HFFc6 (cell line): Measurements from ENCODE around the gene LRP11. TPM values are rescaled to one million over a fixed set of nuclear protein-coding genes. Genes with fewer than 3 reads are reported as not detected.

Experiments
- DNase-seq: peaks from one replicate; pipeline ENCODE4 v3.0.0-alpha.2; 2018
- H3K27ac Mint-ChIP-seq: 2 replicates; pipeline ENCODE4 v1.8.0; 2020; ENCODE audit warnings: mild to moderate bottlenecking, mixed read lengths
- H3K27me3 Mint-ChIP-seq: 2 replicates; pipeline ENCODE4 v1.8.0; 2021; ENCODE audit warnings: mild to moderate bottlenecking, moderate library complexity, mixed read lengths; ENCODE audit not compliant: insufficient read depth
- H3K36me3 Mint-ChIP-seq: 2 replicates; pipeline ENCODE4 v1.8.0; 2021; ENCODE audit warnings: low read depth, mixed read lengths
- H3K4me1 Mint-ChIP-seq: 2 replicates; pipeline ENCODE4 v1.8.0; 2020; ENCODE audit warnings: low read depth, mixed read lengths
- H3K4me3 Mint-ChIP-seq: 2 replicates; pipeline ENCODE4 v1.8.0; 2020; ENCODE audit warnings: mild to moderate bottlenecking, moderate library complexity, mixed read lengths
- H3K9me3 Mint-ChIP-seq: 2 replicates; pipeline ENCODE4 v1.8.0; 2020; ENCODE audit warnings: mild to moderate bottlenecking, mixed read lengths
- CTCF ChIP-seq: fragments of 200-600 bp; sonication (generic); IDR thresholded peaks from 2 replicates; pipeline ENCODE4 v1.5.0; 2021; ENCODE audit warnings: antibody characterized with exemption, mild to moderate bottlenecking
- total RNA-seq, 6 experiments: library from RNA; stranded (reverse); fragmentation: NEBNext Ultra II Directional; extraction: Animal tissue kit (Norgen Biotek cat#: 25700); gene quantifications; 2 replicates in 1 of 6; 3 replicates in 5 of 6; pipeline ENCODE4 v1.2.3, GENCODE V29; 2021

Gene LRP11
- total RNA-seq, 6 experiments from 2014 or later, result 27.4 to 34.6 (median 30.4) TPM

GRCh38 chr6:149904661-149905370 is 40.7 kb upstream of the LRP11 start:
- H3K4me3 Mint-ChIP-seq, result no peak overlapping the region
- peaks cover 12% of the 10 kb centered on the region for H3K36me3 Mint-ChIP-seq
- H3K27me3 Mint-ChIP-seq, result peaks cover 13% of the 10 kb centered on the region
- H3K27ac Mint-ChIP-seq, result no peak overlapping the region
- peaks cover 24% of the 10 kb centered on the region for H3K9me3 Mint-ChIP-seq
- no peak for TF ChIP-seq CTCF
- H3K4me1 Mint-ChIP-seq, result no peaks in the 10 kb centered on the region
- no peak for DNase-seq

- Mint-ChIP-seq H3K9me3 (peaks cover 18% of the 10 kb centered on the region), H3K27me3 (peaks cover 13% of the 10 kb centered on the region), H3K4me3 (no peak overlapping the region), H3K27ac (no peak overlapping the region), H3K4me1 (no peaks in the 10 kb centered on the region), H3K36me3 (peaks cover 12% of the 10 kb centered on the region)
- no peak for TF ChIP-seq CTCF
- DNase-seq, result no peak
Measured at GRCh38 chr6:149903938-149904611, 39.9 kb upstream of the LRP11 start.

- H3K27me3 Mint-ChIP-seq, result peaks cover 9% of the 10 kb centered on the region
- peaks cover 21% of the 10 kb centered on the region for H3K4me1 Mint-ChIP-seq
- no peaks in the 10 kb centered on the region for H3K9me3 Mint-ChIP-seq
- no peak overlapping the region for H3K27ac Mint-ChIP-seq
- no peak for DNase-seq
- H3K36me3 Mint-ChIP-seq, result no peaks in the 10 kb centered on the region
- TF ChIP-seq CTCF, result no peak
- H3K4me3 Mint-ChIP-seq, result no peak overlapping the region
Measured at GRCh38 chr6:149901444-149902140, 37.4 kb upstream of the LRP11 start.

- H3K9me3 Mint-ChIP-seq, result no peaks in the 10 kb centered on the region
- peaks cover 29% of the 10 kb centered on the region for H3K4me1 Mint-ChIP-seq
- no peak overlapping the region for H3K4me3 Mint-ChIP-seq
- no peak for TF ChIP-seq CTCF
- no peak for DNase-seq
- H3K27me3 Mint-ChIP-seq, result peaks cover 8% of the 10 kb centered on the region
- H3K36me3 Mint-ChIP-seq, result no peaks in the 10 kb centered on the region
- H3K27ac Mint-ChIP-seq, result no peak overlapping the region
Measured at GRCh38 chr6:149900620-149901443, 36.7 kb upstream of the LRP11 start.

GRCh38 chr6:149899926-149900619 is 35.9 kb upstream of the LRP11 start:
- DNase-seq, result no peak
- no peak for TF ChIP-seq CTCF
- H3K27me3 Mint-ChIP-seq, result peaks cover 6% of the 10 kb centered on the region
- peaks cover 36% of the 10 kb centered on the region for H3K4me1 Mint-ChIP-seq
- H3K9me3 Mint-ChIP-seq, result no peaks in the 10 kb centered on the region
- H3K36me3 Mint-ChIP-seq, result no peaks in the 10 kb centered on the region
- no peak overlapping the region for H3K27ac Mint-ChIP-seq
- H3K4me3 Mint-ChIP-seq, result no peak overlapping the region
